SK-MEL-5 (cell line): ENCODE measurements around the gene ABCA2. TPM values are rescaled to one million over a fixed set of nuclear protein-coding genes. Genes with fewer than 3 reads are reported as not detected.
"Not testable (repeated sequence)": the region's sequence is repeated elsewhere in the genome, so short reads cannot be mapped to it uniquely, and the experiment has no call there.

ENCODE experiments used
- DNase-seq: peaks from one replicate; pipeline ENCODE4 v3.0.0-alpha.2; 2016; ENCODE audit warnings: low read depth, low spot score
- in situ Hi-C: cut with HindIII; loops from 2 replicates; pipeline ENCODE4 v1.10.0; 2016; ENCODE audit warnings: low sequenced_read_pairs, high pct_unique_total_duplicates, low pct_unique_long_range_greater_than_20kb
- total RNA-seq: library from RNA; depleted of rRNA; stranded (reverse); fragments of >200 nt; shearing (Covaris generic); gene quantifications from 2 replicates; pipeline ENCODE4 v1.2.3, GENCODE V29; 2014

The ABCA2 gene
- total RNA-seq, 1 experiment from 2014 or later: 8.6 TPM

- no peak for DNase-seq
- in situ Hi-C loops: no loop called here
Observed at GRCh38 chr9:137012694-137013570, 15.1 kb downstream of the ABCA2 start.

GRCh38 chr9:137011907-137012675 lies 15.9 kb downstream of the ABCA2 start:
- no peak for DNase-seq
- in situ Hi-C loops: no loop called here

DNA sequence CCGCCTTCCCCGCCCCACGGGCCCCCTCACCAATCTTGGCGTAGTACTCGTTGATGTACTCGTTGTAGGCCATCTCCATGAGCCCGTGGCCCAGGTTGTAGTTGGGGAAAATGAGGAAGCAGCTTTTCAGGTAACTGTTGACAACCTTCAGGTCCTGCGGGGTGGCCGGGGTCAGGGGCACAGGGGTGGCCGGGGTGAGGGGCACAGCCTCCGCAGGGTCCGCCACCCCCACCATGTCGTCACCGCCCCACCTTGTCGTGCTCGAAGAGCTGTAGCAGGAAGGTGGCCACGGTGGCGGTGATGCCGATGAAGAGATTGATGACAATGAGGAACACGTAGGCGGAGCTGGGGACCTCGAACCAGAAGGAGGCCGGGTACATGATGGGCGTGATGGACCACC lies 16.9 kb downstream of the ABCA2 start:
- in situ Hi-C loops: no loop called here
- no peak for DNase-seq

DNA sequence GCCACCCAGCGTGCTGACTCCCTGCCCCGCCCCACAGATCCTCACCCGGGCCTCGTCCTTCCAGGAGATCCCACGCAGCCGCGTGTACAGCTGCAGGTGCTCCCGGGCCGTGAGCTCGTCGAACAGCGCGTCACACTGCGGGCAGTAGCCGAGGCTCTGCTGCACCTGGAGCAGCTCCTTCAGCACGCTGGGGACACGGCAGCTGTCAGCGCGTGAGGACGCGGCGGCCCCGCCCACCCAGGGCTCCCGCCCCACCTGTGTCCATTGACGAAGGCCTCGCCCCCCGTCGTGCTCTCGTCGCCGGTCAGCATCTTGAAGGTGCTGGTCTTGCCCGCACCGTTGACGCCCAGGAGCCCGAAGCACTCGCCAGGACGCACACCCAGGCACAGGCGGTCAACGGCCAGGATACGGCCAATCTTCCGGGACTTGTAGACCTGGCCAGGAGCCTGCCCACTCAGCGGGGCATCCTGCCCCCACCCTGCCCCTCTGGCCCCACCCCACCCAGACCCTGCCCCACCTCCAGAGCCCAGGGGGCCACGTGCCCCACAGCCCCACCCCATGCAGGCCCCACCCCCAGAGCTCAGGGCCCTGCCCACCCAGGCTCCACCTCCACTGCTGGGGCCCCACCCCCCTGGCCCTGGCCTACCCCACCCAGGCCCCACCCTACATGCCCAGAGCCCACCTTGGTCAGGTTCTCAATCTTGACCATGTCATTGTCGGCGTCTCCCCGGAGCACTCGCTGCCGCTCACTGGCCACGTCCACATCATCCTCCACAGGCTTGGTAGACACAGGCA lies 17.9 kb downstream of the ABCA2 start:
- in situ Hi-C loops: no loop called here
- no peak for DNase-seq

DNA sequence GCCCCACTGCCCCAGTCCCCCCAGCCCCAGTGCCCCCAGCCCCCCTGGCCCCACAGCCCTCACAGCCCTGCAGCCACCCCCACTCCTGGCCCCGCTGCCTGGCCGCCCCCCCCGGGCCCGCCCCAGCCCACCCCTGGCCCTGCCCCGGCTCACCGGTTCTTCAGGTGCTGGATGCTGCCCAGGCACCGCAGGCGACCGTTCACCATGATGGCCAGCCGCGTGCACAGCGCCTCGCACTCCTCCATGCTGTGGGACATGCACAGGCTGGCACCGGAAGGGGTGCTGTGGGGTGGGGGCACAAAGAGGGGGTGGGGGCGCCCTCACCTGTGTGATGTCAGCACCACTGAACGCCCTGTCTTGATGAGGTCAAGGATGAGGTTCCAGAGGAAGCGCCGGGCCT lies 18.8 kb downstream of the ABCA2 start:
- no peak for DNase-seq
- in situ Hi-C loops: no loop called here

- no peak for DNase-seq
- in situ Hi-C loops: no loop called here
Observed at GRCh38 chr9:137008312-137008711, 19.7 kb downstream of the ABCA2 start.

GRCh38 chr9:137007816-137008270 lies 20.2 kb downstream of the ABCA2 start:
- DNase-seq: no peak
- in situ Hi-C loops: no loop called here

GRCh38 chr9:137007108-137007815 lies 20.8 kb downstream of the ABCA2 start:
- DNase-seq: no peak
- in situ Hi-C loops: no loop called here

DNA sequence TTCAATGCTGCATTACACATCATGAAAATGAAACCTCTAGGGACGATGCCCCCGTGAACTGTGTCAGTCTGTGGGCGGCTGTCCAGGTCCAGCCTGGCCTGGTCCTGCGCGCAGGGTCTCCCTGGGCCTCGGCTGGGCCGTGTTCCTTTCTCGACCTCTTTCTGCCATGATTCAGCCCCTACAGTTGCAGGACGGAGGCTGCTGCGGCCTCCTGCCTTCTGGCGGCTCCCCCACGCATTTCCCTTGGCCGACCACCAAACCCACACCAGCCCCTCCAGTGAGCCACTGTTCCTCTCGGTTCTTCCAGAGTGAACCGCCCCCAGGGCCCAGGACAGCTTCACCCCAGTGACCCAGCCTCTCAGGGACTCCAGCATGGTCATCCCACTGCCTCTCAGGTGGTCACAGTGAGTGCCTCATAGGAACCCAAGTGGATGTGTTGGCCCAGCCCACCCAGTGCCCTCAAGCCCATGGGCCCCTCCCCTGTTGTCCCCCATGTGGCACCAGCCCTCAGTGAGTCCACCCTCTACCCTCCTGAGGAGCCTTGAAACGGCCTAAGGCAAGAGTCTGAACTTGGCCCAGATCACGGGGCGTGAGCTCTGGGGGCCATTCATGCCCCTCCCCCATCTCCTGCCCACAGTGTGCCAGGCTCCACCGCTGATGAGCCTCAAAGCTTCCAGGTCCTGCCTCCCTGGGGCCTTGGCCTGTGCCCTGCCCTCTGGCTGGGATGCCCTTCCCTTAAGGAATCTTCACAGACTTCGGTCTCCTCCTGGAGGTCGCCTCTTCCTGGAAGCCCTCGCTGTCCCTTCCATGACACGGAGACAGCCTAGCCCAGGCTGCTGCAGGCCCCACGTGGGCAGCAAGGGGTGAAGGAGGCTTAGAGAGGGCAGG lies 21.7 kb downstream of the ABCA2 start:
- in situ Hi-C loops: no loop called here
- no peak for DNase-seq

DNA sequence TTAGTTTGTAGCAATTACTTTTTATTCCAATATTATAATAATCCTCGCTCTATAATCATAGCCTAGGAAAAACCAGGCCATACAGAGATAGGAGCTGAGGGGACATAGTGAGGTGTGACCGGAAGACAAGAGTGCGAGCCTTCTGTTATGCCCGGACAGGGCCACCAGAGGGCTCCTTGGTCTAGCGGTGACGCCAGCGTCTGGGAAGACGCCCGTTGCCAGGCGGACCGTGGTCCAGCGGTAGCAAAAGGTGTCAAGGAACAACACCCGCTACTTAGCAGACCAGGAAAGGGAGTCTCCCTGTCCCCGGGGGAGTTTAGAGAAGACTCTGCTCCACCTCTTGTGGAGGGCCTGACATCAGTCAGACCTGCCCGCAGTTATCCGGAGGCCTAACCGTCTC lies 23.8 kb downstream of the ABCA2 start:
- DNase-seq, in situ Hi-C loops: not testable (repeated sequence)

- no peak for DNase-seq
- in situ Hi-C loops: no loop called here
Observed at GRCh38 chr9:137002646-137003041, 25.4 kb downstream of the ABCA2 start.

GRCh38 chr9:137001857-137002645 lies 26.0 kb downstream of the ABCA2 start:
- in situ Hi-C loops: no loop called here
- DNase-seq: no peak

- in situ Hi-C loops: no loop called here
- no peak for DNase-seq
Observed at GRCh38 chr9:137000177-137000930, 27.7 kb downstream of the ABCA2 start.

DNA sequence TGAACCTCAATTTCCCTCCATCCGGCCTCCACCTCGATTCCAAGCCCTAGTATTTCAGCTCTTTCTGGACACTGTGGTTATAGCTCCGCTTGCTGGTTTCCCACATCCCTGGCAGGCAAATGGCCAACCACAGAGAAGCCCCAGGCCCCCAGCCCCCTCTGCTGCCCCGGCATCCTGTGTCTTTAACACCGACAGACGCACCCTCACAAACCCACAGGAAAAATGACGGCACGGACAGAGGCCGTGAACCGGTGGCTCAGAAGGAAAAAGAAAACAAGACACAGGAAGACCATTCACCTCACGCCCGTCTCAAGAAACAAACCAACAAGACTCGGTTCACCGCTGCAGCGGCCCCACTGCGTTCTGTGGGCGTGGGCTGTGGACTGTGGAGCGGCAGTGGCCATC lies 30.2 kb downstream of the ABCA2 start:
- DNase-seq: no peak
- in situ Hi-C loops: no loop called here

GRCh38 chr9:136997371-136997770 lies 30.7 kb downstream of the ABCA2 start:
- in situ Hi-C loops: no loop called here
- DNase-seq: no peak
